H1 (cell line): ENCODE results near the gene GAS7. TPM values are rescaled to one million over a fixed set of nuclear protein-coding genes. Genes with fewer than 3 reads are reported as not detected.

Source experiments
- EZH2 ChIP-seq: fragments of 200-600 bp; sonication (generic); IDR thresholded peaks from 2 replicates; pipeline ENCODE4 v1.7.1; 2012; ENCODE audit warnings: low read depth, mild to moderate bottlenecking, moderate library complexity, low read length, inconsistent platforms; ENCODE audit not compliant: severe bottlenecking
- FOSL1 ChIP-seq: IDR thresholded peaks from 2 replicates; pipeline ENCODE4 v1.6.1; 2011; ENCODE audit warnings: mild to moderate bottlenecking, low read depth, low read length, moderate library complexity; ENCODE audit not compliant: insufficient read depth
- SUZ12 ChIP-seq: fragments of 200-600 bp; sonication (generic); IDR thresholded peaks from 2 replicates; pipeline ENCODE4 v1.6.1; 2012; ENCODE audit warnings: mild to moderate bottlenecking, inconsistent platforms, low read length, moderate library complexity, mixed read lengths
- polyA plus RNA-seq, 7 experiments: library from polyadenylated mRNA; depleted of rRNA in 3 of 7; stranded (reverse) in 5 of 7; unstranded in 2 of 7; fragments of >200 nt in 5 of 7; fragments of 200-250 nt in 2 of 7; gene quantifications; 1 replicate in 5 of 7; 2 replicates in 1 of 7; 4 replicates in 1 of 7; pipeline versions ENCODE4 v1.2.1 to v1.2.3, GENCODE V29; 2011 to 2013; ENCODE audit warnings: missing spikeins in 2 of 7, mixed read lengths in 2 of 7
- total RNA-seq: library from RNA; stranded (reverse); fragmentation: NEBNext Ultra II Directional; extraction: Animal tissue kit (Norgen Biotek cat#: 25700); gene quantifications from 2 replicates; pipeline ENCODE4 v1.2.1, GENCODE V29; 2021

The GAS7 gene
- total and polyA plus RNA-seq, 2 of the 8 experiments (the other 6 are each of a cell fraction or from before 2014, with no cell fraction given), result 5.0 to 14.5 TPM

DNA sequence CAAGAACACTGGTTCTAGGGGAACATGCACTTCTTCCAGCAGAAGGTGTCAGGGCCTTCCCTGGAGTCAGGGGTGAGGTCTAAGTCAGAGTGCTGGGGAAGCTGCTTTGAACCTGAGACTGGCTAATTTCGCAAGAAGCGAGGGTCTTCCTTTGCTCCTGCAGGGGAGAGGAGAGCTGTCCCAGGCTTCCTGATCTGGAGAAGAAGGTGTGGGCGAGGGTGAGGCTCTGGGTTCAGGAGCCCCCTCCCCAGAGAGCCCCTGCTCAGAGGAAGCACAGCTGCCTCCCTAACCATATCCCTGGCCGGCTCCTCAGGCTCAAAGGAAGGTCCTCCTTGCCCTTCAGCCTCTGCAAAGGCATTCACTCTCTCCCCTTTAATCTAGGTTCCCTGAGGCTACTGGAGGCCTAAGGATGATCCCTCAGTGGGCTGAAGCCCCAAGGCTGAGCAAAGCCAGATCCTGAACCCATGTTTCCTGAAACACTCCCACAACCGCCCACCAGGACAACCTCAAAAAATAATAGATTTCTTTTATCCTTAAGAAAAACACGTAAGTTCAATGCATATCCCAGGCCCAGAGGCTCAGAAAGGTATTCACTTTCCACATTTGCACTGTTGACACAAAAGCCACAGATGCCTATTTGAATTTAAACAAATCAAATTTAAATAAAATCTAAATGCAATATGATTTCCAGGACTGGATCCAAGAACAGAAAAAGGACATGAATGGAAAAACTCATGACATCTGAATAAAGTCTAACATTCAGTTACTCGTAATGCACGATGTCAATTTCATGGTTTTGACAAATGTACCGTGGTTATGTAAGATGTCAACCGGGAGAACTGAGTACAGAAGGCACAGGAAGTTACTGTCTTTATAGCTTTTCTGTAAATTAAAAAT lies 221.9 kb downstream of the GAS7 start (continued):
- TF ChIP-seq EZH2 (no peak), FOSL1 (no peak), SUZ12 (no peak)
